A204.1 (cell line): ENCODE data around the gene IGFBP4.

Experiments used
- FAIRE-seq: peaks from 2 replicates; lab custom pipeline; 2012; peaks lifted over from hg19 to GRCh38; lab: Jason Lieb, UNC

Gene IGFBP4

GRCh38 chr17:40432864-40433528 is 10.3 kb upstream of the IGFBP4 start:
- no peak for FAIRE-seq

- no peak for FAIRE-seq
Measured at GRCh38 chr17:40433551-40434415, 9.5 kb upstream of the IGFBP4 start.

GRCh38 chr17:40436636-40437035 is 6.6 kb upstream of the IGFBP4 start:
- FAIRE-seq, result no peak

DNA sequence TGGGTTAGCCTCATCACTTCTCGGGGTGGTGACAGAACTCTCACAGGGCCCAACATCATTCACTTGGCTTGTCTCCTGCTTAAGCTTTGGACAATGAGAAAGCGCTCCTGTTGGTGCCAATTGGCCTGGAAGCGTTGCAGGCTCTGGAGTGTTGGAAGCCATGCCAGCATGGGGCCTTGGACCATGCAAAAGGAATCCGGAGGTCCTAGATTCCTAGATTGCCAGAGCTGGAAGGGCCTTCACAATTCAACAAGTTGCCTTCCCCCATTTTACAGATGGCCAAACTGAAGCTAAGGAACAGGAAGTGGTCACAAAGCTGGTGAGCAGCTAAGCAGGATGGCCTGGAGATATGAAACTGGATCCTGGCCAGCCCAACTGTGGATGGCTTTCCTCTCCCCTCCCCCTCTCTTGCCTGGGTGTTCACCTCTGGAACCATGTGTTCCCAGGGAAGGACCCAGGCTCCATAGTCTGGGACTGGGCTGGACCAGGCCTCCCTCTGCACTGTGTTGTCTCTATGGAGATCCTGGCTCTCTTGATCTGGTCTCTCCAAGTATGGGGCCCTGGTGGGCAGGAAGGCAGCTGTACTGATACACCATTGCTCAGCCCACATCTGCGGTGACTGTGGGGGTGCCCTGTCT is 6.0 kb upstream of the IGFBP4 start:
- FAIRE-seq, result no peak

GRCh38 chr17:40440166-40440565 is 3.1 kb upstream of the IGFBP4 start:
- no peak for FAIRE-seq

DNA sequence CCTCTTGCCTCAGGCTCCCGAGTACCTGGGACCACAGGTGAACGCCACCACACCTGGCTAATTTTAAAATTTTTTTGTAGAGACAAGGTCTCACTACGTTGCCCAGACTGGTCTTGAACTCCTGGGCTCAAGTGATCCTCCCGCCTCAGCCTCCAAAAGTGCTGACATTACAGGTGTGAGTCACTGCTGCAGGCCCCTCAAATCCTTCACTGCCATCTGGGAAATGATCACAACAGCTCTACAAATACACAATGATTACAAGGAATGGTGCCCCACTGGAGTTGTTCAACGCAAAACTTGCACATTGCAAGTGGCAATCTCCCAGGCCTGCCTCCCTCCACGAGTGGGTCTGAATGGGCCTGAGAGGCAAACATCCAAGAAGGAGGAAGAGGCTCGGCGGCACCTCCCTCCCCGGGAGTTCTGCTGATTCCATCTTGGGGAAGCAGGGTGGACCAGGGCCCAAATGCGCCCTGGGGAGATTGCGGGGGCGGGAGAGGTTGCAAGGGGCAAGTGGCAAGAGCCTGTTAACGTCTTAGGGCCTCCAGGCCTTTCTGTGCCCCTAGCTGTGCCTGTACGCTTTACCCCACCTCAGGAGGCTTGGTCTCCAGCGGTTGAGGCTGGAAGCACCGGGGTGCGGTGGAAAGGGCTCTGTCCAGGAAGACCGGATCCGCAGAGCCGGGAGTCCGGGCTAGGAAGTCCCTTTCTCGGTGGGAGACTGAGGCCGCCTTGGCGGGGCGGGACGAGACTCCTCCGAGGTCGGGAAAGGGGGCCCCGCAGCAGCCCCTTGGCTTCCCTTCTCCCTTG is 656 bp upstream of the IGFBP4 start:
- no peak for FAIRE-seq

- FAIRE-seq, result no peak
Measured at GRCh38 chr17:40443988-40444899, 994 bp downstream of the IGFBP4 start.

GRCh38 chr17:40445751-40446468 is 2.7 kb downstream of the IGFBP4 start:
- no peak for FAIRE-seq

DNA sequence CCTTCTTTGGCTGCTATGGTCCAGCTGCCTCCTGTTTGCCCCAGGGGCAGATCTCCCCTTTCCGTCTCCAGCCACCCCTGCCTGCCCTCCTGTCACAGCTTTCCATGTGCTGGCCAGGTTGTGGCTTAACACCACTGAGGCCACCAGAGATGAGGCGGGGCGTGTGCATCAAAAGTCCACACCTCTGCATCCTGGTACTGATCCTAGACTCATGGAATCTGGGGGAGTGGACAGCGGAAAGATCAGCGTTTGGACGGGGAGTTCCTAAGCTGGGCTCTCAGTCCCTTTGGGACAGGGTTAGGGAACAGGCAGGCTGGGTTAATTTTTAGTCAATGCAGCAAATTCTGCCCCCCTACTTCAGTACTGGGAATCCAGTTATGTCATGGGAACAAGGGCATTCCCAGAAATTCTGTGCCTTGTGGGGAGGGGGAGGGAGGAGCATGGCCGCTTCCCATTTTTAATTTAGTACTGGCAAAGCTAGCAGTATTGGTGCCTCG is 3.9 kb downstream of the IGFBP4 start:
- FAIRE-seq, result no peak

DNA sequence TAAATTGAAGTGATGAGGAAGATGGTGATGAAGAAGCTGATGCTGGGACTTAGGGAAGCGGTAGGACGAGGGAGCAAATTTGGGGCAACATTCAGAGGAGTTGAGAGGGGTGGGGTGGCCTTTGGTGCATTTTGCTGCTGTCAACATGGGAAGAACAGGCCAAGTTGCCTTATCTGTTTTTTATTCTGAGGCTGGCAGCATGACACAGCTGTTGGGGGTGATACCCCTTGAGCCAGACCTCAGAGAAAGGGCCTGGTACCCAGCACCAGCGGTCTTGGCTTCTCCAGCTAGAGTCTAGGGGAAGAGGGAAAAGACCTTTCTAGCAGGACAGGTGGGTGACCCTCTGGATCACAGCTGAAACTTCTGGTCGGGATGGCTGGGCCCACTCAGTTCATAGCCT is 4.6 kb downstream of the IGFBP4 start:
- no peak for FAIRE-seq

GRCh38 chr17:40448213-40448638 is 5.0 kb downstream of the IGFBP4 start:
- no peak for FAIRE-seq

DNA sequence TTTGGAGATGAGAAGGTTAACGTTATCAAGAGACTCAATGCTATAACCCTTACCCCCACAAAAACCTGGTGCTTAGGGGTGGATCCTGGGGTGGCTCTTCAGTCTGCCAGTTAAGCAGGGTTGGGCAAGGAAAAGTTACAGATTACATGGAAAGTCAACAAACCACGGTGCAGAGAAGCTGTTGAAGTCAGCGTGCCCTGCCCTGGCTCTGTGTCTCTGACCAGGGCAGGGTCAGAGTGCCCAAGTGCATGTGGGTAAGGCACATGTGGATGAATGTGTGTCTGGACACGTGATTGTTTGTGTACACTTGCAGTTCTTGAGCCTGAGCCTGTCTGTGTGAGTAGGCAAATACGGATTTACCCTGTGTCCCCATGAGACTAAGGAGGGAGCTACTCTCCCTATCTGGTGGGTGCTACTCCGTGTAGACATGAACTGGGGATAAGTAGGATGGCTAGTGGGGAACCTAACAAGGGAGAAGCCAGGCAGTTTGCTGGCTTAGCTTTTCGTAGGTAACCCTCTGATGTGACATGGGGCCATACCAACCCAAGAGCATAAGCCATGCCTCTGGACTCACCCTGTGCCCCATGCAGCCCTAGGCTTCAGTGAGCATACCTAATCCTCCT is 5.5 kb downstream of the IGFBP4 start:
- no peak for FAIRE-seq

DNA sequence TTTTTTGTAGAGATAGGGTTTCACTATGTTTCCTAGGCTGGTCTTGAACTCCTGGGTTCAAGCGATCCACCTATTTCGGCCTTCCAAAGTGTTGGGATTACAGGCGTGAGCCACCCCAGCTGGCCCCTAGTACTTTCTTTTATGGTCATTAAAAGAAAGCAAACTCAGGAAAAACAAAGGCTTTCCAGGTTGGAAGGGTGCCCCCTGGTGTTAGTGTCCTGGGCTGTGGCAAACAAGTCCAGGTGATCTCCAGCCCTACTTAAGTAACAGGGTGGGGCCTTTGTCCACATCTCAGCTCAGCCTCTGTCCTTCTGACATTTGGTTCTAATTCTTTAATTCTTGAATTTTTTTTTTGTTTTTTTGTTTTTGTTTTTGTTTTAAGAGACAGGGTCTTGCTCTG is 6.9 kb downstream of the IGFBP4 start:
- no peak for FAIRE-seq

GRCh38 chr17:40451420-40451819 is 8.2 kb downstream of the IGFBP4 start:
- no peak for FAIRE-seq

DNA sequence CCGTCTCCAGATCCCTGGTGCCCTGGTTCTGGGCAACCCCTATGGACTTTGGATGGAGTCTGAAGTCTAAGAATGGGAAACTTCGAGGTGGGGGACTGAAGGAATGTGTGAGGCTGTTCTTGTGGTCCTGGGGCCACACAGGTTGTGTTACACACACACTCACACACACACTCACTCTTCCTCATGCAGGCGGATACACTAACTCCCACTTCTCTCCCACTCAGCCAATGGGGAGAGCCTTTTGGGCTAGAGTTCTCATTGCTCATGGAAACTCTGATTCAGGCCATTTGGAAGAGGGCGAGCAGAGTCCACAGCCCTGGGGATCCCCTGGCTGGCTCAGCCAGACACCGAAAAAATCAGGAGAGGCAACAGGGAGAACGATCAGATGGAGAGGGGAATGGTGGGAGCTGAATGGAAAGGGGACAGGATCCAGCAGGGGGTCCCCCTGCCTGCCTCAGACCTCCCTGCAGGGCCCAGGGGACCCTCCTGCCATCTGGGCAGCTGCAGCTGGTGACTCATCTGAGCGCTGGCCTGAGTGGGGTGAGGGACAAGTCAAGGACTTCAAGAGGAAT is 9.1 kb downstream of the IGFBP4 start:
- FAIRE-seq, result no peak

DNA sequence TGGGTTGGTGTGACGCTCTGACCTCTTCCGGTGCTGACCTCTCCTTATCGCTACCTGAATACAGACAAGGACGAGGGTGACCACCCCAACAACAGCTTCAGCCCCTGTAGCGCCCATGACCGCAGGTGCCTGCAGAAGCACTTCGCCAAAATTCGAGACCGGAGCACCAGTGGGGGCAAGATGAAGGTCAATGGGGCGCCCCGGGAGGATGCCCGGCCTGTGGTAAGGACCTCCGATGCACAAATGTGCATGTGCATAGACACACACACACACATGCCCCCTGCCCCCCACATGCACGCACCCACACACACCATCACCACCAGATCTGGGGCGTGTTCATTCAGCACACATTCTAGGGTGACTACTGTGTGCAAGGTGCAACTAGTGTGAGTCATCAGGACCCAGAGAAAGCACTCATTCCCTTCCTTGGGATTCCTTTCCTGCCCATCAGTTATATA is 9.7 kb downstream of the IGFBP4 start:
- FAIRE-seq, result no peak

DNA sequence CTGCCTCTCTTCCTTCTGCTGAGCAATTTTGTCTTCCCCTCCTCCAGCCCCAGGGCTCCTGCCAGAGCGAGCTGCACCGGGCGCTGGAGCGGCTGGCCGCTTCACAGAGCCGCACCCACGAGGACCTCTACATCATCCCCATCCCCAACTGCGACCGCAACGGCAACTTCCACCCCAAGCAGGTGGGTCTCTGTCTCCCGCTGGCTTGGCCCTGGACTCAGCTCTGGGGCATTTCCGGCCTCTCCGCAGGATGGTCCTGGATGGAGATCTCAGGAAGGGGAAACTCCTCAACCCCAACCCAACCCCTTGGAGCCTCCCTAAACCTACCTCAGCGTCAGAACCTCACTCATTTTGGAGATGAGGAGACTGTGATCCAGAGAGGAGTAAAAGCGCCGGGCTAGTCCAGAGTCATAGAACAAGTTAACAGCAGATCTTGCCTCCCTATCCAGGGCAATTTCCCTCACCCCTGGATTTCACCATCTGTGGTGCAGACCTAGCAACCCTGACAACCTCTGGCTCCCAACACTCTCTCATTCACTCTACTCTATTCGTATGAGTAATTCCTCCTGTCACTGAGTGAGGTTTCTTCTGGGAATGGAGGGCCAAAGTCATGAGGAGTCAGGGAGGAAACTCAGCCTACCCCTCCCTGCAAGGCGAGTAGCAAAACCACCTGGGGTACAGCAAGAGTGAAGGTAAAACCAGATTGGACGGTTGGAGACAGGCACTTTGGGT is 10.8 kb downstream of the IGFBP4 start:
- FAIRE-seq, result no peak

DNA sequence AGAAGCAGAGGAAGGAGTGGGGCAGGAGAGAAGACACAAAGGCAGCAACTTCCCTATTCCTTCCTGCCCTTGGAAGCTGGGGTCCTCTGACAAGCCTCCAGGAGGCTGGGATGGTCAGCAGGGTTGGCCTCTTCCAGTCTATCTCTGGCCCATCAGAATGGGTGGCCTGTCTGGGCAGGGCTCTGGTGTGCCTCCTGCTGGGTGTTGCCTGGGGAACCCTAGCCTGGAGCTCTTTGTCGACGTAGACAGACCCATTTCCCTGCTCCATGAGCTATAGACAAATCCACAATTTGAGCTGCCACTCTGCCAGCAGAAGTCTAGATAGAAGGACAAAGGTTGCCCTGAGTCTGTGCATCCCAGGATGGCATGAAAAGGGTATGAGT is 11.4 kb downstream of the IGFBP4 start:
- no peak for FAIRE-seq

GRCh38 chr17:40456396-40456951 is 13.2 kb downstream of the IGFBP4 start:
- no peak for FAIRE-seq
